Activated CD8-positive, alpha-beta memory T cell treated with anti-CD3 and anti-CD28 coated beads for 24 hours (primary cell): ENCODE results near the gene PLCB2.
A peak's percentile ranks its signal among the peaks of the same experiment; 100 is the strongest.

ENCODE experiments used
- DNase-seq: peaks from one replicate; pipeline ENCODE4 v3.0.0-alpha.2; 2020

PLCB2 gene

DNA sequence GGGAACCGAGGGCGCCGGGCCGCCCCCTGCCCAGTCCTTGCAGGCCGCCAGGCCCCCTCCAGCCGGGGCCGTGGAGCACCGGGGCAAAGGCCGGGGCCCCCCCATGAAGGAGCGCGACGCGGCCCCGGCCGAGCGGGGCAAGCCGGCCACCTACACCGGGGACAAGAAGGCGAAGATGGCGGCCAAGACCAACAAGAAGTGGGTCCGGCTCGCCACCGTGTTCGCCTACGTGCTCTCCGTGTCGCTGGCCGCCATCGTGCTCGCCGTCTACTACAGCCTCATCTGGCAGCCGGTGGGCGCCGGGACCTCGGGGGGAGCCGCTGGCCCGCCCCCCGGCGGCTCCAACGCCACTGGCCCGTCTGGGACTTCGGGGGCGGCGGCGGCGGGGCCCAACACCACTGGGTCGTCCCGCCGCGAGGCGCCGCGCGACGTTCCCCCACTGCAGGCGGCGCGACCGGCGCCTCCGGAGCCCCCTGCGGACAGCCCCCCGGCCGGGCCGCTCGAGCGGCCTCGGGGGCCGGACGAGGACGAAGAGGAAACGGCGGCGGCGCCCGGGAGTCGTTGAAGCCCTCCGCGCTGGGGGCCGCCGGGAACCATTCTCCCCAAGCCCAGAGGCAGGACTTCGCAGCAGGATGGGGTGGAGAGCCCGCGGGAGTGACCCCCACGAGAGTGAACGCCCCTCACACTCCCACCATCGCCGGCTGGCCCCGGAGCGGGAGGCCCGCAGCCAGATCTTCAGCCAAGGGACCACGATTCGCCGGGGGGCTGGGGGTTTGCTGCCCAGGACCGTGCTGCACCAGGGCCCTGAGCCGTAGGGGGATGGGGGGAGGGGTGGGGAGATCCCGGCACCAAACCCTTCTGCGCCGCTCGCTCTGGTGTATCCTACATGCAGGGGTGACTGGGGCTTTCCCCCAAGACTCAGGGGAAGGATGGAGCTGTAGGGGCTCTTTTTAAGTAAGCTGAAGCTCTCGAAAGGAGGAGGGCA, 16.5 kb upstream of the PLCB2 start:
- DNase-seq: peak; percentile 71

DNA sequence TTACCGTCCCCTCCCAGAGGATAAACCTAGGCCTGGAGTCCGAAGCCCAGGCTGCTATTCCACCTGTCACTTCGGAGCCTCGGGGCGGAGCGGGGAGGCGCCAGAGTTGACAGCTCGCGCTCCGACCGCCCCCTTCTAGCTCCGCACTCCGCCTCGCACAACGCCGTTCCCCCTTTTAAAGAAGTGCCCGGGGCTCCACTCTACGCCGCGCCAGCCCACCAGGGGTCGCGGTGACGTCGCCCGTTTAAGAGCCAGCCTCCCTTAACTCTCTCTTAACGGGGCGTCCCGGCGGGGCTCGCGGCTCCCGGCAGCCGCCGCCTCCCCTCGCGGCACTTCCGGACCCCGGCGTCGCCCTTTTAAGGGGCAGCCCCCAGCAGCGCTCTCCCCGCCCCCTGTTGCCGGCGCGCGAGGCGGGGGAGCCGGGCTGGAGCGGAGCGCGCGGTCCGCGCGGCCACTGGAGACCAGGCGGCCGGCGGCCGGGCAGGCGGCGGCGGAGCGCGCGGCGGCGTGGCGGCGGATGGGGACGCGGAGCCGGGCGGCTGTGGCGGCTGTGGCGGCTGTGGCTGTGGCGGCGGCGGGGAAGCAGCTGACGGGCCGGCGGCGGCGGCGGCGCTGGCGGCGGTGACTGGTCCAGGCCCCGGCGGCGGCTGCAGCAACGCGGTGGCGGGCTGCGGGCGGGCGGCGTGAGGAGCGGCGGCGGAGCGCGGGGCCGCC, 15.7 kb upstream of the PLCB2 start, which contains the start of gene INAFM2:
Gene INAFM2 (plus strand): TSS at position 454 of the 714 bp plus-strand sequence. CDS start 364 bp downstream, outside the sequence.
- peak; percentile 96 for DNase-seq

DNA sequence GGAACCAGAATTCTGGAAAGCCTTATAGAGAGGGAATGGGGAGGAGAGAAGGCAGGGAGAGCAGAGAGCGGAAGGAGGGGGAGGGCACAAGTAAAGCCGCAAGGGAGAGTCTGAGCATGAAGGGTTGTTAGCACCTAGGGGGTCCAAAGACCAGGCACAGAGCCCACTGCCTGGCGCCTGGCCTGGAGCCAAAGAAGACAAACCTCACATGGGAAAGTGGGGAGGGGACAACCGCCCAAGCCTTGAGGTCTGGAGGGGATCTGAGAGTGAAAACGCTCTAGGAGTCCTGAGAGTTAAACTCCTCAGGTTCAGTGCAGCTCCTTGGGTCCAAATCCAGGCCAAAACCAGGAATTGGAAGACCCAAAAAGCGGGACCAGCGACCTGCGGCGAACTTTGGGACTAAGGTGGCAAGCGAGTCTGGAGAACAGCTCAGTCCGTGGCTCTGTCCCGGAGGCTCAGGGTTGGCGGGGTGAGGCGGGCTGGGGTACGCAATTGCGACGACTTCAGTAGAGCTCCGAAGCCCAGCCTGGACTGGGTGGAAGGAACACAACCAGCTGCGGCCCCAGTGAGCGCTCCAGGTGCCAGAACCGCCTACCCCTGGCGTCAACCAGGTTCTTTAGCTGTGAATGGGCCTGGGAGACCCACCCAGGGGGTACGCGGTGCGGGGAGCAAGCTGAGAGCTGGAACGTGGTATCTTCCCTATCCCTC, 14.9 kb upstream of the PLCB2 start:
- no peak for DNase-seq

DNA sequence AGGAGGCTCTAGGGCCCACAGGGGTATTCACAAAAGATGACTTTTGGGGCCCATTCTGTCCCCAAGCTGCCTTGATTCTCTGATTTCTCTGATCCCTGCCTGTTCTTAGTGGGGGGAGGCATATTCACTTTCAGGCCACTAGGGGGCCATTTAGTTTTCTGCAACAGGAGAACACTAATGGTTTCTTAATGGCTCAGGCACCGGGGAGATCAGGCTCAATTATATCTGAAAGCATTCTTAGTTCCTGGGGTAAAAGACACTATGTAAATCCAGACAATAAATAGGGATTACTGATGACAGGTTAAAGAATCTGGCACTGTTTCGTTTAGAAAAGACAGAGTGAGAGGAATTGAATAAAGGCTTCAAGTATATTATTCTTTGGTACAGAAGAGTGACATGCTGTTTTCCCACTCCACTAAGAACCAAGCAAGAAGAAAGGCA, 13.2 kb upstream of the PLCB2 start:
- no peak for DNase-seq

DNA sequence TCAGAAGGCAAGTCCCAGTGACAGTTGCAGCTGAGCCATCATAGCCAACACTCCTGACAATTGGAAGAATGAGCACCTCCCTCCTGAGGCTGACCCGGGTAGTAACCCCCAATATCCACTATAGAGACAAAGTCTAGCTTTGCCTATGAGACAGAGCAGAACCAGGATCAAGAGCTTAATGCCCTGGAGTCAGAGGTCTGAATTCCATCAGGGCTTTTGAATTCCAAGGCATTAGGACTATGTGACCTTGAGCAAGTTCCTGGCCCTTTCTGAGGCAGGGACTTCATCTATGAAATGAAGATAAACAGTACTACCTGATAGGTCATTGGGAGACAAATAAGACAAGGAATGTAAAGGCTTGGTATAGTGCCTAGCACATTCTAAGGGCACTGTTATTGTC, 12.7 kb upstream of the PLCB2 start:
- DNase-seq: no peak

DNA sequence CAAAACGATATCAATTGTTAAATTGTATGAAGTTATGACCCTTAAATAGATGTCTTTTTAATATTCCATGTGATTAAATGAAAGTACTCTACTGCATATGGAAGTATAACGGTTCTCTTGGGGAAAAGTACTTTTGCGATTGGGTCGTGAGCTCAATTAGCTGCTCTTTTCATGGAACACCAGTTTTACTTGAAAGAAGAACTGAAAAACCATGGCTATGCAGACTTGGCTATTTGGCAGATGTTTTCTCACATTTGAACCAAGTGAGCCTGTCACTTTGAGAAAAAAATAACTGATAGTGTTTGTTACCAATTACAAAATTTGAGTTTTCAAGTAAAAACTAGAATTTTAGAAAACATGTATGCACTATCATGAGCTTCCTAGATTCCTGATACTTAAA, 9.8 kb upstream of the PLCB2 start:
- no peak for DNase-seq

DNA sequence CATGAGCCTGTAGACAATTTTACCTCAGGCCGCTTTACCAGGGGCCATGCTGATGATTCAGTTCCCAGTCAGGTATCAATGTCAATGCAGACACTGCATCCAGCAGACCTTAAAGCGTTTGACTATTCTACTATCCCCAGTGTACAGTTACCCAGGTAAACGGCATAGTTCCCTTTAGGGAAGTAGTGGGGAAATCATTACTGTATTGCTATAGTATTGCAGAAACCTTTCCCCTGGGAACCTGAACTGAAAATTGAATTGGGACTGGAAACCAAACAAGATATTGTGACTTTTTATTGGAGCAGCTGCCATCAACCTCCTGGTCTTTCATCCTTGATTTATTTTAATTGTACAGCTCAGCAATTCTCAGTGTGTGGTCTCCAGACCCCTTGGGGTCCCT, 9.2 kb upstream of the PLCB2 start:
- no peak for DNase-seq

DNA sequence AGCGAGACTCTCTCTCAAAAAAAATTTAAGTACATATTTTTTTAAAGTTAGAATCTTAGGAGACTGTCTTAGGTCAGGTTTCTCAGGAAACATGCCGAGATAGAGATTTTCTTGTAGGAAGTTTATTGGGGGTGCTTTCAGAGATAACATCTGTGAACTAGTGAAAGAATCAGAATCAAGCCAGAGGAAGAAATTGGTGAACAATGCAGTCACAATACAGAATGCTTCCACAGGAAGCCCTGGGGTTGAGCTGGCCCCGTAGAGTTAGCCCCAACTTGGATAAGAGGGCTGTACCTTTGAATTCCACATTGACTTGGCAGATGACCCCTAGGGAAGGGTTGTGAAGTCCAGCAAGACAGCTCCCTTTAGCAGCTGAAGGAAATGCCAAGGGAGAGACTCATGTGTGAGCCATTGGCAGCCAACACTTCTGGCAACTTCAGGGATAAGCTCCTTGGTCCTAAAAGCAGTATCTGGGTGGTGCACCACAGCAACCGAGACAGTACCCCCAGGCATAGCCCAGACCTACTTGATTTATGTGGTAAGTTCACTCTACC, 7.1 kb upstream of the PLCB2 start:
- DNase-seq: no peak

DNA sequence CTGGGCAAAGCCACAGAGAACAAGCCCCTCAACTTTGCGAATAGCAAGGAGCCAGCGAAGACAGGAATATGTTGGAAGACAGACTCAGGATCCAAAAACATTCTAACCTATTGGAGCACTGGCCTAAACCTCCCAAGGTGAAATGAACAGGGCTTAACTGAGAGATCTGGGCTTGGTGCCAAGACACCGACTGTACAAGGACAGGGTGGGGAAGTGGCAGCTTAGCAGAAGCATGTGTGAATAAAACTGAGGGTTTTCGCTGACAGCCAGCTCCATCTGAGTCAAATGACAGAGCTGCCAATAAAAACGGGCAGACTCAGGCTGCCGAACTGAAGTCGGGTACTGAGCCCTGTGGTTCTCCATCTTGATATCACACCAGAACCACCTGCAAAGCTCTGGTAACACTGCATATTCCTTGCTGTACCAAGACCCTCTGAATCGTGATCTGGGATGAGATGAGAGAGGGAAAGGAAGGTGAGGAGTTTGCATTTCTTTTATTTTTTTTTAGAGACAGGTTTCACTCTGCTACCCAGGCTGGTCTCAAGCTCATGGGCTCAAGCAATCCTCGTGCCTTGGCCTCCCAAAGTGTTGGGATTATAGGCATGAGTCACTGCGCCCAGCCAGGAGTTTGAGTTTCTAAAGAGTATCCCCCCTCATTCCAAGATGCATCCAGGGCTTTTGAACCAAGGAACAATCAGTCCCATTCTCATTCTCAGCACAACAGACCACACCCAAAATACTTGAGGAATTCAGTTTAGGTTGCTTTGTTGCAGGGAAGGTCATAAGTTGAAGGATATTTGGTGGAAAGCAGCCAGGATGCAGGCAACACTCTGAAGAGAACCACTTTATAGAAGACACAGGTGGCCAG, 6.0 kb upstream of the PLCB2 start:
- DNase-seq: no peak

DNA sequence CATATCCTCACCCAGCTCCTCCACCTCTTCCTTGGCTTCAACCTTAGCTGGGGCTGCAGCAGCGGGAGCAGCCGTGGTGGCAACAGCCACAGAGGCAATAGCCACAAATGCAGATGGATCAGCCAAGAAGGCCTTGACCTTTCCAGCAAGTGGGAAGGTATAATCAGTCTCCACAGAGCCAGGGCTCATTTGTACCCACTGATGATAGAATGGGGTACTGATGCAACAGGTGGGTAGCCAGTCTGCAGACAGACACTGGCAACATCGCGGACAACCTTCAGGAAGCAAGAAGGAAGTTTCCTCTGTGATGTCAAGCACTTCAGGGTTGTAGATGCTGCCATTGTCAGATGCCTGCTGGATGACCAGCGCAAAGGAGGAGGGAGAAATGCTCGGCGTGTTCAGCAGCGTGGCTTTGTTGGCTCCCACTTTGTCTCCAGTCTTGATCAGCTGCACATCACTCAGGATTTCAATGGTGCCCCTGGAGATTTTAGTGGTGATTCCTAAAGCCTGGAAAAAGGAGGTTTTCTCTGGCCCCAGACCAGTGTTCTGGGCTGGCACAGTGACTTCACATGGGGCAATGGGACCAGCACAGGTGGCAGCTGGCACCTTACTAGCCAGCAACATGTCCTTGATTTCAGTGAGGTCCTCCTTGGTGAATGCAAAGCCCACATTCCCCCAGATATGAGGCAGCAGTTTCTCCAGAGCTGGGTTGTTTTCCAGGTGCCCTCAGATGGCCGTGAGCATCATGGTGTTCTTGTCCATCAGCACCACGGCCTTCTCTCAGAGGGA, 4.8 kb upstream of the PLCB2 start:
- no peak for DNase-seq

DNA sequence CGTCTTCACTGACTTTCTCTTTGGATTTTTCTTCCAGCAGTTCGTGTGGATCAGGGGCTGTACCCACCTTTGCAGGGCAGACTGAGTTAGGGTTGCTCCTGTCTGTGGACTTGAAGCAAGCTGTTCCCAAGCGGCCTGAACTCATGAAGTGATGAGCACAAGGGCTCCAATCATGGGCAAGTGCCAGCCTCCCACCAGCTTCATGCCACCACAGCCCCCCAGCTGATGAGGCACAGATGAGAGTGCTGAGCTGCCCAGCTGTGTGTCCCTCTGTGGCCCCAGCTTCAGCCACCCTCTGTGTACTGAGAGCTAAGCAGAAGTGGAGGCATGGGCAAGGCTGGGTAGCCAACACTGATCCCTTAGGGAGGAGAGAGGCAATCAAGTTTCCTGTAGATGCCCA, 3.3 kb upstream of the PLCB2 start:
- no peak for DNase-seq

DNA sequence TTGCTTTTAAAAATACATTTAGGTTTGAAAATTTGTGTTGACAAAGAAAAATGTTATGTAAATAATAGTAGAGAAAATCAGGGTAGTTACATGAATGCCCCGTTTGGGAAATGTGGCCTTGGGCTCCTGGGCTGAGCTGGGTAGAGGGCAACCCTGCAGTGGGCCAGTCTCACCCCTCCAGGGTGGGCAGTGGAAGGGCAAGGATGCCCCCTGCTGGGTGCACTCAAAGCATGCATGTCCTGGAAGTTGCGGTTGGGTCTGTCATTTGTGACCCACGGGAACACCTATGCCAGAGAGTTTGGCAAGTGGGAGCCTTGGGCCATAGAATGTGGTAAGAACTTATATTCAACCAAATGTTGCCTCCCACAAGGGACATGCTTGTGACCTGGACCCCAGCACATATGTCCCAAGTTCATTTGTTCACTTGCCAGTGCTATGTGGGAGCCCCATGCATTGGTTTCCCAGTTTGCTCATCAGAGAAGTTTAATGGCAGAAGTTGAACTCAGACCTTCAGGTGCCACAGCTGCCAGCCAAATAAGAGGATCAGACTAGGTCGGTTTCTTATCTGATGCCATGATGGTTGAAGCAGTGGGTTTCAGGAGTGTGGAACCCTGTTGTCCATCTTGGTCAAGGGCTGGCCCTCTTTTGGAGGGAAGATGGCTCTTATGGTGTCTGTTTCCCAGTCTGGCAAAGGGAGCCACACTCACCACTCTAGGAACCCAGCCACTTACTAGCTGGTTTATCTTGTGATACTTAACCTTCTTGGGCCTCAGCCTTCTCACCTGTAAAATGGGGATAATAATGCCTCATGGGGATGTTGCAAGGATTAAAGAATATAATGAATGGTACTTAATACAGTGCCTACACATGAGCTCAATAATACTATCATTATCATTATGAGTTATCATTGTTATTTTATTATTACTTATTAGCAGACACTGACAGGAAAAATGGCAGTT, 2.5 kb upstream of the PLCB2 start:
- peak; percentile 80 for DNase-seq

DNA sequence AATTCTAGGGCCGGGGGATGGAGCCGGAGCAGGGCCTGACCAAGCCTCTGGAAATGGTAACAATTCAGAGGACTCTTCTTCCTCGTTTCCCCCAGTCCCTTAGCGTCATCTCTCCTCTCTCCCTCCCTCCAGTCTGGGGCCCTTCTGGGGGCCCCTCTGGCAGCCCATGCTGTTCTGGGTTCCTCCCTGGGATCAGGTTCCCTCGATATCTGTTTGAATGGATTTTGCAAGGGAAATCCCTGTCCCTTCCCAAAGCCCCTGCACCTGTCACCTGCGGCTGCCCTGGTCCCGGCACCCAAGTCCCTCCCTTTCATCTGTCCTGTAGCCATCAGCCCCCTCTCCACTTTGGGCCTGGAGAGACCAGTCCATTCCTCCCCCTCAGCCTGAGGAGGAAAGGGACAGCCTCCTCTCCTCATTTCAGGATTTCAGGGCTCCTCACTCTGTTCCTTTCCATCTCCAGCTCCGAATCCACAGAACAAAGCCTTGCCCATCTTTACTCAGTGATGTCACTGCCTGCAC, 1.7 kb upstream of the PLCB2 start:
- DNase-seq: no peak

DNA sequence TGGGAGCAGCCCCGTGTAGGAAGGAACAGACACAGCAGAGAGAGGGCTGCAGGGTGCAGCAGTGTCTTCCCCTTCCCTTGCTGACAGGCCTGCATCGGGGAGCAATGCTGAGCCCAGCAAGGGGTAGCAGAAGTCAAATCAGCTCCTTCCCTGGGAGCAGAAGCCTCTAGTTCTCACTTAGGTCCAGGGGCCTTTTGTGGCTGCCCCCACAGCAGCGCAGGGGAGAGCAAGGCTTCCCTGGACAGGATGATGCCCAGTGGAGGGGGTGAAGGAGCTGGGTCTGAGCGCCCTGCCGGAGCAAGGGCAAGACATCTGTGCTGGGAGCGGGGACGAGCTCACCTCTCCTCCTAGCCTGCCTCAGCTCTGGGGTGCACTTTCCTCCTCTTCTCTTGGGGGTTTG, 827 bp downstream of the PLCB2 start:
- DNase-seq: peak; percentile 66

DNA sequence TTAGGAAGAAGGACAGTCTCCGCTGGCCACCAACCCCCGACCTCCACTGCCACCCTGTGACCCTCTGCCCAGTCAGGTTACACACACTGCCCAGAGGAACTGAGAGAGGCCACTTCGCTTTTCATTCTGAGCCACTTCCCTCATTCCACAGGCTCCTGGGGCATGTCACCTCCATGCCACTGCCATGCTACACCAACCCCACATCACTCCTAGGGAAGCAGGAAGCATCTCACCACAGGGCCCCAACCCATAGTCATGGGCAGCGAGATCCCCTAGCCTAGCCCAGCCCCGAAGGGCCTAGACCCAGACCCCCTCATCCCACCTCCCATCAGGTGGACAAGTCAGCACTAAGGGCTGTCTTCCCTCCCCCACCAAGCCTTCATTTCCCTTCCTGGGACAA, 1.4 kb downstream of the PLCB2 start:
- DNase-seq: no peak

DNA sequence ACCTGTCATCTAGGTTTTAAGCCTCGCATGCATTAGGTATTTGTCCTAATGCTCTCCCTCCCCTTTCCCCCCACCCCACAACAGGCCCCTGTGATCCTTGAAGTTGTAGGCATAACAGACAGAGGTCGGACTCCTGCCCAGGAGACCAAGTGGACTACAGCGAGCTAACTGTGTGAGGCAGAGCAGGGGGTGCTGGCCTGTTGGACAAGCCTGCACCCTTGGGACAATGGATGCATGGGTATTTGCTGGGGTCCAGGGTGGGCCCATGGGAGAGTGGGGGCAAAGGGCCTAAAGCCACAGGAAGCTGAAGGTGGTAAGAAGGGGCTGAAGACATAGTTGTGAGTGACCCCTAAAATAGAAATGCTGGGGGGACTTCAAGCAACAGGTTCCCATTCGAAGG, 2.5 kb downstream of the PLCB2 start:
- no peak for DNase-seq

DNA sequence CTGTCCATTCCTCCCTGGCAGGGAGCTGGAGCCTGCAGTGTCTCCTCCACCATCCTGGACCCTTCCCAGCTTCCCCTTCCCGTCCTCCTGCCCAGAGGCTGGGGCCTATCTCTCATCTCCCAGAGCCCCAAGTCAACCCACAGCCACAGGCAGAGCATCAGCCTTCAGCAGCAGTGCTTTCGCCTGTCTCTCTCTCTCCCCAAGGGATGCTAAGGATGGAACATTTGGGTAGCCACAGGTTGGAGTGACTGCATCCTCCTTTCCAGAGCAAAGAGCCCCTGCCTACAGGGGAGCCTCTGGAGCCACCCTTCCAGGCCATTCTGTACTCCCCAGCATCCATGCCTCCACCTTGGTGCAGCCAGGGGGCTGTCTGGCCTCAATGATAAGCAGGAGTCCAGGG, 4.2 kb downstream of the PLCB2 start:
- no peak for DNase-seq

DNA sequence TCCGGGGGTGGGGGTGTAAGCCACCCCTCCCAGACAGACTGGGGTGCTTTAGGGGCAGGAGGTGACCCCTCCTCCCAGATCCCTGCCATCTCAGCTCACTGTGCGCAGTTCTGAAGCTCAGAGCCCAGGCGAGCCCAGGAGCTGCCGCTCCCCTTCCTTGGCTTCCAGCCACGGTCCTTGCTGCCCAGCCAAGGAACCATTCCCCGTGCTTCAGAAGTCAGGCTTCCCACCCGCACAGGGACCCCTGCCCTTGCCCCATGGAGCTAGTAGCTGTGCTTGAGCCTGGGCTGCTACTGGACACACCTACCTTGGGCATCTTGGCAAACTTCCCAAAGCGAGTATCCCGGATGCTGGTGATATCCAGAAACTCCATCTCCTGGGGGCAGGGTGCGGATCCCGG, 4.8 kb downstream of the PLCB2 start:
- no peak for DNase-seq

DNA sequence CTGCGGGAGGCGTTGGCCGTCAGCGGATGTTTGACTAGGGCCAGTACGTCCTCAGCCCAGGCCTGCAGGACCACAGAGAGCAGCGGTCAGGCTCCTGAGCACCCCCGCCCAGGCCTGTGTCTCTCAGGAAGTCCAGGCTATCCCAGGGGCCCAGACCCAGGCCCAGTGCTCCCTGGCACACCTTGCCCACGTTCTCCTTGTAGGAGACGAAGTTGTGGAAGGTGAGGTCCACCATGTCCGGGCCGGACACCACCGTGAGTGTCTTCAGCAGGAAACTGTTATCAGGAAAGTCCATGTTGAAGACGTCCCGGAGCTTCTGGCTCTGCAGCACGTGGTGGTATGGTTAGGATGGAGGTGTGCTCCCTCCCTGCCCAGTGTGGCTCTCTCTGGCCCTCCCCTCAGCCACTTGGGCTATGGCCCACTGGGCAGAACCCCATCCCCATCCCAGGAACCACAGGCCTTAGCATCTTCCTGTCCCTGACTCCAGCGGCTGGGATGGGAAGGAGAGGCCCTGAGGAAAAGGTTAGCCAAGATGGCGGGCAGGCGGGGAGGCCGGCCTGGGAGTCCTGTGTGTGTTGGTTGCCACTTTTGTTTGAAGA, 5.3 kb downstream of the PLCB2 start:
- DNase-seq: no peak
